Muscle layer of colon (tissue), 2 donors: Measurements from ENCODE around the gene HSPBP1.

Source experiments
- H3K27ac ChIP-seq: one replicate; pipeline ENCODE4 v1.7.0; 2013; ENCODE audit warnings: low read depth, mild to moderate bottlenecking, low read length, moderate library complexity
- H3K27me3 ChIP-seq, 2 donors: one replicate each; pipeline ENCODE4 v1.7.0; 2013; ENCODE audit warnings: low read length in 2 of 2, mild to moderate bottlenecking in 2 of 2; ENCODE audit not compliant: insufficient read depth in 2 of 2, control insufficient read depth in 1 of 2
- H3K36me3 ChIP-seq: one replicate; pipeline ENCODE4 v1.7.0; 2013; ENCODE audit warnings: mild to moderate bottlenecking, low read length; ENCODE audit not compliant: insufficient read depth
- H3K4me1 ChIP-seq: one replicate; pipeline ENCODE4 v1.7.0; 2013; ENCODE audit warnings: mild to moderate bottlenecking, low read length; ENCODE audit not compliant: insufficient read depth
- H3K4me3 ChIP-seq, 2 donors: one replicate each; pipeline ENCODE4 v1.7.0; 2013; ENCODE audit warnings: low read length in 2 of 2, low read depth in 1 of 2, mild to moderate bottlenecking in 1 of 2, moderate library complexity in 1 of 2
- H3K9ac ChIP-seq: one replicate; pipeline ENCODE4 v1.7.0; 2013; ENCODE audit warnings: low read length
- H3K9me3 ChIP-seq: one replicate; pipeline ENCODE4 v1.7.0; 2013; ENCODE audit warnings: mild to moderate bottlenecking, low read length
- donor health status: abdominal sarcoma.
- donor health status: Adenocarcinoma of cecum.

The HSPBP1 gene

DNA sequence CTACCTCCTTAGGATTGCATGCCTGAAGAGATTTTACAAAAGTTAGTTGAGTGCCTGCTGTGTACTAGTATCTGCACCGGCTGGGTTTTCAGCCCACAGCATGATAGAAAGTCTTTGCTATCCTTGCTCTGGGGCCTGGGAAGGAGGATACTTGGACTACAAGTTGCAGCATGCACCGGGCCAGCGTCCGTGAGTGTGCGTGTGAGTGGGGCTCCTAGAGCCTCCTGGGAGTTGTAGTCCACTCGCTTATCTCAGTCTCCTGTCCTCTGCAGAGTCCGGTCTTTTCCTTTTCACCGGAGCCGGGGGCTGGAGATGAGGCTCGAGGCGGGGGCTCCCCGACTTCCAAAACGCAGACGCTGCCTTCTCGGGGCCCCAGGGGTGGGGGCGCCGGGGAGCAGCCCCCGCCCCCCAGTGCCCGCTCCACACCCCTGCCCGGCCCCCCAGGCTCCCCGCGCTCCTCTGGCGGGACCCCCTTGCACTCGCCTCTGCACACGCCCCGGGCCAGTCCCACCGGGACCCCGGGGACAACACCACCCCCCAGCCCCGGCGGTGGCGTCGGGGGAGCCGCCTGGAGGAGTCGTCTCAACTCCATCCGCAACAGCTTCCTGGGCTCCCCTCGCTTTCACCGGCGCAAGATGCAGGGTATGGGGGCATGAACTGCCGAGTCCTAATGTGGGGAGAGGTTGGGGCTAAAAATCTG lies 24.5 kb upstream of the HSPBP1 start:
- Histone ChIP-seq H3K27ac (no peak overlapping the region), H3K9ac (no peak overlapping the region), H3K4me1 (peaks cover 9% of the 10 kb centered on the region), H3K4me3 (no peak overlapping the region), H3K36me3 (peaks cover 36% of the 10 kb centered on the region), H3K9me3 (no peaks in the 10 kb centered on the region), H3K27me3 (no peaks in the 10 kb centered on the region)

DNA sequence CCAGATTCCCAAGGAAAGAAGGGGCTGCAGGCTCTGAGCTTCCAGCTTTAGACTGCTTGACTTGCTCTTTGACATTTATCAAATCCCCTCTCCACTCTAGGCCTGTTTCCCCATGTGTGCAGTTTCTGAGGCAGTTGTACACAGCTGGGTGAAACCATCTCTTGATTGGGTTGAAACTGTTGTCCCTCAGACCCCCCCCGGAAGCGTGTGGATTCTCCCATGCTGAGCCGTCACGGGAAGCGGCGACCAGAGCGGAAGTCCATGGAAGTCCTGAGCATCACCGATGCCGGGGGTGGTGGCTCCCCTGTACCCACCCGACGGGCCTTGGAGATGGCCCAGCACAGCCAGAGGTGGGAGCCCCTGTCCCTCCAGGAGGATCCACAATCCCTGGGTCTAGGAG lies 23.6 kb upstream of the HSPBP1 start:
- Histone ChIP-seq H3K27ac (no peak overlapping the region), H3K9ac (no peak overlapping the region), H3K4me3 (no peak overlapping the region), H3K9me3 (no peaks in the 10 kb centered on the region), H3K36me3 (peaks cover 29% of the 10 kb centered on the region), H3K27me3 (no peaks in the 10 kb centered on the region), H3K4me1 (peaks cover 9% of the 10 kb centered on the region)

DNA sequence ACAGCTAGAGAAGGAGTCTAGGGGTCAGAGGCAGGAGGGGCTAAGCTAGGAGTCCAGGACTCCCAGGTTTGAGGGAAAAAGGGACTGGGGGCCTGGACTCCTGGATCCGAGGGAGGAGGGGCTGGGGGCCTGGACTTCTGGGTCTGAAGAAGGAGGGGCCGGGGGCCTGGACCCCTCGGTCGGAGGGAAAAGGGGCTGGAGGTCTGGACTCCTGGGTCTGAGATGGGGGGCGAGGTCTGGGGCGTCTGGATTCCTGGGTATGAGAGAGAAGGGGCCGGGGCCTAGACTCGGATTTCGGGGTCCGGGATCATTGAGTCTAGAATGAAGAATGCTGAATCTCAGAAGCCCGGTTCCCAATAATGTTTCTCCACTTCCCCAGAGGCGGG lies 22.4 kb upstream of the HSPBP1 start:
- Histone ChIP-seq H3K36me3 (peaks cover 29% of the 10 kb centered on the region), H3K27me3 (no peaks in the 10 kb centered on the region), H3K9me3 (no peaks in the 10 kb centered on the region), H3K4me3 (peak overlapping the region; percentile 10 to 47), H3K9ac (no peak overlapping the region), H3K4me1 (peaks cover 9% of the 10 kb centered on the region), H3K27ac (no peak overlapping the region)

DNA sequence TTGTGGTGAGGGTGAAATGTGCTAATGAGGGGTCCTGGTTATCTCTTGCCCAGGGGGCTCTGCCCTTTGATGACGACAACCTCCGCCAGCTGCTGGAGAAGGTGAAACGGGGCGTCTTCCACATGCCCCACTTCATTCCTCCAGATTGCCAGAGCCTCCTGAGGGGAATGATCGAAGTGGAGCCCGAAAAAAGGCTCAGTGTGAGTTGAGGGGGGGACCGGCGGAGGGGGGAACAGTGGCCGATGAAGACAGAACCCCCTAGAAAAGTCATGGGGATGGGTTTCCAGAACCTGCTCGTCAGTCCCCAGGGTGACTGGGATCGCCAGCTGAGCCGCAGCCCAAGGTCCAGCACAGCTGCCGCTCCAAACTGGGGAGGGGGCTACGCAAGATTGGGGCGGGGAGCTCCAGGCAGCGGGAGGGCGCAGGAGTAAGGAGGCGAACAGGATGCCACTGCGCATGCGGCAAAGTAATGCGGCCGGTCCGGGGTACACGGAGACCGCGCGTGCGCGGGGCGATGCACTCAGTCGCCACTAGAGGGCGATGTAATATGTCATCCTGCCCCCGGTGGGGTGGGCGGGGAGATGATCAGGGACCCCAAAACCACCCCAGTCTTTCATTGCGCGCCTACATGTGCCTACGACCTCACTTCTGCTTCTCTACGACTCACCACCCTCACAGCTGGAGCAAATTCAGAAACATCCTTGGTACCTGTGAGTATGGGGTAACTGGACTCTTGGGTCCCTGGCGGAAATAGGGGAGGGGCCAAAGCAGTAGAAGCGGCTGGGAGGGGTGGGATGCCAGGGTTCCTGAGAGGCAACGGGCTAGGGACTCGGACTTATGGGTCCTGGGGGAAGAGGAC lies 21.8 kb upstream of the HSPBP1 start:
- Histone ChIP-seq H3K4me3 (peak overlapping the region; percentile 10 to 47), H3K27me3 (no peaks in the 10 kb centered on the region), H3K9me3 (no peaks in the 10 kb centered on the region), H3K27ac (no peak overlapping the region), H3K4me1 (peaks cover 9% of the 10 kb centered on the region), H3K36me3 (peaks cover 24% of the 10 kb centered on the region), H3K9ac (no peak overlapping the region)

DNA sequence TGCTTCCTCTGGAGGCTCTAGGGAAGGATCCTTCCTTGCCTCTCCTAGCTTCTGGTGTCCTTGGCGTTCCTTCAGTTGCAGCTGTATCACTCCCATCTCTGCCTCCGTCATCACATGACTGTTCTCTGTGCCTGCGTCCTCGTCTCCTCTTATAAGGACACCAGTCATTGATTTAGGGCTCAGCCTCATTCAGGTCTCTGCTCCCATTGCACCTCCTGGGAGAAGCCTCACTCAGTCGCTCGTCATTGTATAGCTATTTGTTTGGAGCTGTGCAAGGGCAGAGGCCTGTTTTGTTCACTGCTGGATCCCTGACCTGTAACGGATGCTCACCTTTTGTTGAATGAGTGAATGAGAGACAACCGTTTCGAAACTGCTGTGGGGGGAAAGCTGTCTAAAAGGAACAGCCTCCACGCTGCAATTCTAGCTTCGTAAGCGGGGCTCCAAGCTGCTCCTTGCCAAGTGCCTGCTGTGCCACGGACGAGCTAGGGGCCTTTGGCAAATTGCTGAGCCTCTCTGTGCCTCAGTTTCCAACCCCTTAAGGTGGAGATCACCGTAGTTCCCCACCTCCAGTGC lies 21.1 kb upstream of the HSPBP1 start:
- Histone ChIP-seq H3K9ac (no peak overlapping the region), H3K27ac (no peak overlapping the region), H3K4me3 (no peak overlapping the region)

DNA sequence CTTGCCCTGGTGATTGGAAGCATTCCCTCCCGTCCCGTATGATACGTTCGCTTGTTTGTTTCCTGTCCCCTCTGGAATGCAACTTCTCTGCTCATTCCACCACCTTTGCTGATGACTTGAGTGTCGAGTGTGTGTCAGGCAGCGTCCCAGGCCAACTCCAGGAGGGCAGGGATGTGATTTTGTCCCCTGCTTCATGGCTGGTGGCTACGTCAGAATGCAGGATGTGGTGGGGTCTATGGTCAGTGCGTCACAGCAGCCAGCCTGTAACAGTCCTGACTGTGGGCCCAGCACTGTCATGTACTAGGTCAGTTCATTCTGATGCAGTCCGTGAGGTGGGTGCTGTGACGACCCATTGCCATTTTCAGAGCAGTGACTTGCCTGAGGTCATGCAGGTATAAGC lies 20.1 kb upstream of the HSPBP1 start:
- Histone ChIP-seq H3K36me3 (peaks cover 15% of the 10 kb centered on the region), H3K9ac (no peak overlapping the region), H3K4me3 (no peak overlapping the region), H3K27ac (no peak overlapping the region), H3K9me3 (no peaks in the 10 kb centered on the region), H3K4me1 (peaks cover 9% of the 10 kb centered on the region), H3K27me3 (no peaks in the 10 kb centered on the region)

More for the DNA sequence above, 21.1 kb upstream of the HSPBP1 start:
- peaks cover 9% of the 10 kb centered on the region for H3K4me1 ChIP-seq
- H3K27me3 ChIP-seq = no peaks in the 10 kb centered on the region
- peaks cover 19% of the 10 kb centered on the region for H3K36me3 ChIP-seq
- no peaks in the 10 kb centered on the region for H3K9me3 ChIP-seq

DNA sequence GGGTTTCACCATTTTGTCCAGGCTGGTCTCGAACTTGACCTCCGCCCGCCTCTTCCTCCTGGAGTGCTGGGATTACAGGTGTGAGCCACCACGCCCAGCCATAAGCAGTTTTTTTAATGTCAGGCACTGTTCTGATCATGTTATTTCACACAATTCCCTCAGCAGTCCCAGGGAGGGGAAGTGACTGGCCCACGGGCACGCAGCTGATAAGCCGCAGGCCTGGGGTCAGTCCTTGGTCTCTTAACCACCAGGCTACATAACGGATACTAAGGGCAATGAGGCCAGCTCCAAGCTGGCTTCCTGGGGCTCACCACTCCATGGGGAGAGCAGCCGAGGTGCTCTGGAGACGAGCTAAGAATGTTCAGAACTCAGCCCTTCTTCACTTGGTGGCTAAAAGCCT lies 17.4 kb upstream of the HSPBP1 start:
- no peaks in the 10 kb centered on the region for H3K9me3 ChIP-seq
- H3K4me3 ChIP-seq = no peak overlapping the region
- H3K36me3 ChIP-seq = no peaks in the 10 kb centered on the region
- no peak overlapping the region for H3K9ac ChIP-seq
- no peak overlapping the region for H3K27ac ChIP-seq
- H3K4me1 ChIP-seq = peaks cover 9% of the 10 kb centered on the region
- no peaks in the 10 kb centered on the region for H3K27me3 ChIP-seq

DNA sequence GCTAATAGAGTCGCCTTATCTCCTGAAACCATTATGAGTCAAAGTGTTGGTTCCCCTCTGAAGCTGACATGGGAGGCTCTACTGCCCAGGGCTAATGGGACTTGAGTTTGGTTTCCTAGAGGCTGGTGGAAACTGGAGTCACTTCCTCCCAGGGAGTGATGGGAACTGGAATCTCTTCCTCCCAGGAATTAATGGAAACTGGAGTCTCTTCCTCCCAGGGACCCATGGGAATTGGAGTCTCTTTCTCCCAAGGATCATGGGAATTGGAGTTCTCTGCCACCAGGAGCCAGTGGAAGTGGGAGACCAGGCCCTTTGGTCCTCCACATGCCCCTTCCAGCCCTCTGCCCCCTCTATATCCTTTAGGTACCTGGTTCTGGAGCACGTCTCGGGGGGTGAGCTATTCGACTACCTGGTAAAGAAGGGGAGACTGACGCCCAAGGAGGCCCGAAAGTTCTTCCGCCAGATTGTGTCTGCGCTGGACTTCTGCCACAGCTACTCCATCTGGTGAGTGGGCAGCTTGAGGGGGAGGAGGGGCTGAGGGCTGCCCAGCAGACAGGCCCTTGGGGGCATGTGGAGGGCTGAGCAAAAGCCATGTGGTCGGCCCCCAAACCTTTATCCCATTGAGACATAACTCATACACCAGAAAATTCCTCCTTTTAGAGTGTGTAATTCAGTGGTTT lies 9.3 kb upstream of the HSPBP1 start:
- H3K4me1 ChIP-seq = peaks cover 7% of the 10 kb centered on the region
- H3K36me3 ChIP-seq = no peaks in the 10 kb centered on the region
- H3K9me3 ChIP-seq = no peaks in the 10 kb centered on the region
- H3K27ac ChIP-seq = no peak overlapping the region
- H3K9ac ChIP-seq = no peak overlapping the region
- H3K27me3 ChIP-seq = no peaks in the 10 kb centered on the region
- no peak overlapping the region for H3K4me3 ChIP-seq

DNA sequence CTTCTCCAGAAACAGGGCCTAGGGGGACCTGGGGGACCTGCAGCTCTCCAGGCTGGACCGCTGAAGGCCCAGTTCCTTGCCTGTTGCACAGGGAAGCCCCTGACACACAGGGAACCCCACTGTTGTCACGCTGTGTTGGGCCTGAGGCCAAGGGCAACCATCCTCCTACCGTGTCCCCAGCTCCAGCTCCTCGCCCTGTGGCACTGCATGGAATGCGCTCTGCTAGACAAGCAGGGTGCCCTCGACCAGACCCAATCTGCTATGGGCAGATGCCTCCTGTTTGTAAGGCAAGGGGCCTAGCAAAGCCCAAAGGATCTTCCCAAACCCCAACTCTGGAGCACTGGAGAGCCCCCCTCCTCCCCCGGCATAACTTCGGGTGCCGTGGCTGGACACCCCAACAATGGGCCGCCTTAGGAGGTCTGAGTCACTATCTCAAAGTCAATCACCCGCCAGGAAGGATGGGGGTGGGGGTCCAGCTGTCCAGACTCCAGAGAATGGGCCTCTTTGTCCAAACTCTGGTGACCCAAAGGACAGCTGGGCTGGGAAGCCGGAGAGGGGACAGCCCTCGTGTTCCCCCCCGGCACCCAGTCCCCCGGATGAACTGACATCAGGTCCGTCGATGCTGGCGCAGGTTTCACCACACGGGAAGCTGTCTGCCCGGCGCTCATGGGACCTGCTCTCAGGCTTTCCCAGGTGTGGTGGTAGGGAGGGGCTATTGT lies 7.6 kb upstream of the HSPBP1 start:
- Histone ChIP-seq H3K4me1 (peaks cover 10% of the 10 kb centered on the region), H3K9ac (no peak overlapping the region), H3K36me3 (no peaks in the 10 kb centered on the region), H3K27me3 (no peaks in the 10 kb centered on the region), H3K4me3 (no peak overlapping the region), H3K9me3 (no peaks in the 10 kb centered on the region), H3K27ac (no peak overlapping the region)

DNA sequence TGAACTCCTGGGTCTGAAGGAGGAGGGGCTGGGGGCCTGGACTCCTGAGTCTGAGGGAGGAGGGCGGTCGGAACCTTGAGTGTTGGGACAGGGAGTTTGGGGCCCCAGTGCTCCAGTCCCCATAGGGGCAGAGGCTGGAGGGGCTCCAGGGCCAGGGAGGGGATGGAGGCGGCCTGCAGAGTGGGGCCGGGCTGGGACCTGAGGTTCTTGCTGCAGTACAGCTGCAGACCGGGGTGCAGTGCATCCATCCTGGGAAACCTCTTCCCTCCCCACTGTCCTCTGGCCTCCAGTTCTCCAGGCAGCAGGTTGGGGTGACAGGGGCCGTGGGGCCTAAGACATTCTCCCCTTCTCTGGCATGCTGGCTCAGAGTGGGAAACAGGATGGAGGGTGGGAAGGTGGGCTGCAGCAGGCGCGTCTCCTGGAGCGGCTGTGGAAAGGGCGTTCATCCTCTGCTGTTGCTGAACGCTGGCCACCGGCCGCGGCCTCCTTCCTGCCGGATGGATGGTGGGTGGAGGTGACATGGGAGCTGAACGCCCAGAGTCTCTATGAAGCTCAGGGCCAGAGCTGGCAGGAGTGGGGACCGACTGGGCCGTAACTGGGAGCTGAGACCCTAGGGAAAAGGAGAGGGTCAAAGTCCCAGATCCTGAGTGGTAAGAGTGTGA lies 5.5 kb upstream of the HSPBP1 start:
- H3K27ac ChIP-seq = peak overlapping the region; percentile 52
- H3K27me3 ChIP-seq = no peaks in the 10 kb centered on the region
- no peak overlapping the region for H3K9ac ChIP-seq
- no peaks in the 10 kb centered on the region for H3K9me3 ChIP-seq
- peak overlapping the region in 1 of 2 donors; percentile 18 for H3K4me3 ChIP-seq
- H3K36me3 ChIP-seq = no peaks in the 10 kb centered on the region
- peaks cover 15% of the 10 kb centered on the region for H3K4me1 ChIP-seq
